NOMO-1 (cell line): ENCODE measurements around the gene PRICKLE4.

Experiments used
- DNase-seq, 2 experiments: peaks; one replicate each; lab custom pipeline; 2025; ENCODE audit not compliant: unreplicated experiment in 2 of 2; lab: John Stamatoyannopoulos, UW

Gene PRICKLE4, protein sequence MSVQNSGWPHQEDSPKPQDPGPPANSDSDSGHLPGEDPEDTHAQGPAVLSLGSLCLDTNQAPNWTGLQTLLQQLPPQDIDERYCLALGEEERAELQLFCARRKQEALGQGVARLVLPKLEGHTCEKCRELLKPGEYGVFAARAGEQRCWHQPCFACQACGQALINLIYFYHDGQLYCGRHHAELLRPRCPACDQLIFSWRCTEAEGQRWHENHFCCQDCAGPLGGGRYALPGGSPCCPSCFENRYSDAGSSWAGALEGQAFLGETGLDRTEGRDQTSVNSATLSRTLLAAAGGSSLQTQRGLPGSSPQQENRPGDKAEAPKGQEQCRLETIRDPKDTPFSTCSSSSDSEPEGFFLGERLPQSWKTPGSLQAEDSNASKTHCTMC

DNA sequence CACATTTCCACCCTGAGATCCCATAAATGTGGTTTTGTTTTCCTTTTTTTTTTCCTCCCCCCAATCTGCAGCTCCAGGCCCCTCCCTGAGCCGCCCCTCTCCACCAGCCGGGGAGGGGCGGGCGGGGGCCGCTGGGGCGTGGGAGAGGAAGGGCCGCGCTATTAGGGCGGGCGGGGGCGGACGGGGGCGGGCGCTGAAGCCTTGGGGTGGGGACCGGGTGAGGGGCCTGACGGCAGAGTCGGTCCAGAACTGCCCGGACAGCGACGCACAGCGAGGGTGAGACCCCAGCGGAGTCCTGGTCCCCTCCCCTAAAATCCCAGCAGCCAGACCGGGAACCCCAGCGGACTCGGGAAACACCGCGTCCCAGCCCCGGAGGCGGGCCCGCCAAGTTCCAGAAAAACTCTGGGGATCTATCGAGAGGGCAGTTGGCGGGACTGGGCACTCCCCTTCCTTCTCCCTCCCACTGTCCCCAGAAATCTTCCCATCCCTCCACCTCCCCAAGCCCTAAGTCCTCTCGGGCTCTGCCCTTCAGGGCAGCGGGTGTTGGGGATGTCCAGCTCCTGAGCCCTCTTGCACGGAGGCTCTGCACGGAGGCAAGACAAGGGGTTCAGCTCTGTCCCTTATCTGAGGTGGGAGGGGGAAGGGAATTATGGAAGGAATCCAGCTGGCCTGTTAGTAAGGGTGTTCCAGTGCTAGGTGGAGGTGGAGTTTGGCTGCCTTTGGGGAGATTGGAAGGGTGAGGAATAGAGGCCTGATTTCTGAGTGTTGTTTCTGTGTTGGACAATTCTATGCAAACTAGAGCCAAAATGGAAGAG, at the start of gene PRICKLE4:
Gene PRICKLE4 (plus strand): TSS at position 232 of the 815 bp plus-strand sequence. CDS start 2,692 bp downstream, outside the sequence.
- DNase-seq = no peak

DNA sequence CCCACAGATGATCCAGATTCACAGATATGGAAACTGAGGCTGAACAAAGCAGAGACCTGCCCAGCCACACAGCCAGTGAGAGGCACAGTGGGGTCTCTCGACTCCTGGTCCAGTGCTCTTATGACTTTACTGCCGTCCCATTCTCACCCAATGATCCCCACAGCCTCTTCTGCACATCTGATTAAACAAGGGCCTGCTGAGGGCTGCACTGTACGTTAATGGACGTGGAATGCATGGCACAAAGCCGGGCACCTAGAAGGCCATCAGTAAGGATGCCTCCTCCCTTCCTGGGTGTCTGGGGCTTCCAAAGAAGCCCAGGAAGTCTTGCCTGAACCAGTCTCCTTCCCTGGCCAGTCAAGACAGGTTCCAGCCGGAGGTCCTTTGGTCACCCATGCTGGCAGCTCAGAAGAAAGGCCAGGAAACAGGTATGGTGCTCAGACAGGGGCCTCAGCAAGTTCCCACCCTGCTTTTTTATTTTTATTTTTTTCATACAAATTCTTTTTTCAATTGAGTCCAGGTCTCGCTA, 49.0 kb upstream of the PRICKLE4 start:
- DNase-seq = no peak

DNA sequence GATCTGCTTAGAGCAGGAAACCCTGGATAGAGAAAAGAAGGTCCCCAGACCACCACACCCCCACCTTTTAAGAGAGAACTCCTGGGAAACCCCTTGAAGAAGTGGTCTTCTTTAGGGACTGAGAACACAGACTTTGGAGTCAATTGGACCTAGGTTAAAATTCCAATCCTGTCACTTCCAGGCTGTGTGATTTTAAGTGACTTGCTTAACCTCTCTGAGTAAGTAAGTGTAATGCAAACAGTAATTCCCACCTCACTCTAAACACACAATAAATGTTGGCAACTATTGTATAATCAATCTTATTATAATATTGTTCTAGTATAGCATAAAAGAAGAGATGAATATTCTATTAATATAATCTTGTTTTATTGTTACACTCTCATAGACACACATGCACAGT, 48.4 kb upstream of the PRICKLE4 start:
- DNase-seq = no peak

DNA sequence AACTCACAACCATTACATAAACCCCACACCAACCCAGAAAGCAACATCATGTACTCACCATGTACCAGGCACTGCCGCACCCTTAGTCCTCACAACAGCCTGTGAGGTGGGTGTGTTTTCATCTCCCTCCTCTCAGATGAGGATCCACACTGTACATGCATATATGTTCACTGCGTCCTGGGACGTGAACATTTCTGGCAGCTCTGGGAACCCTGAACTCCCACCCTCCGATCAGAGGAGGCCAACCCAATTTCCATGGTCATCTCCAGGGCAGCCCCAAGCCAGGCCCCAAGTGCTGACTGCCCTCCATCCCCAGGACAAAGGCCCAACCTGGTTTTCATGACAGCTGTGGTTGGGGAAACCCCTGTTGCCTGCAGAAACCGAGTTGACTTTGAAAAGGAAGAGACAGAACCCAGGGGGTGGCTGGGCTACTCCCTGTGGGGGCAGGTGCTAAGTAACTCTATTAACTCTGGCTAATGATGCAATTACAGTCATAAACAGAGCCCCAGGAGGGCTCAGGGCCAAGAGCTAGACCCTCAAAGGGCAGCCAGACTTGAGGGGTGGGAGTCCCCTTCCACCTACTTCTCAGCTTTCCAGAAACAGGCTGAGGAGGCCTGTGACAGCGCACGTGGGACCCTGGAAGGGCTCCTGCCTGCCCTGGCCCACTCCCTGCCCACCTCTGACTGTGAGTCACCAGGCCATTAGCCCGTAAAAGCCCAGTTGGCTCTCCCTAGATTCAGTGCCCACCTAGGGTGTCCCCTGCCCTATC, 47.8 kb upstream of the PRICKLE4 start:
- DNase-seq = no peak

DNA sequence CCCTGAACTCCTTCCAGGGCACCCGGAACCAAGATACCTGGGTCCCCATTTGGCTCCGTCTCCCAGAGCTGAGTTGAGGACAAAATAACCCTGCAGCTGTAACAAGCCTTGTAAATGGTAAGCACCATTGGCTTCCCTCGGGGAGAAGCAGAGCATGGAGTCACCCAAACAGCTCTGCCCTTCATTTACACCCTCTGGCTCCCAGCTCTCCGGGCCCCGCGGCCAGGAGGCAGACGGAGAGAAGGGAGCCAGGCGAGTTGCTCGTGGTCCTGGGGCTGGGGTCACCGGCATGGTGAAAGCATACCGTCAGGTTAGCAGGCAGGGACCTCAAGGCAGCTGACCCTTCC, 47.2 kb upstream of the PRICKLE4 start:
- DNase-seq = no peak

DNA sequence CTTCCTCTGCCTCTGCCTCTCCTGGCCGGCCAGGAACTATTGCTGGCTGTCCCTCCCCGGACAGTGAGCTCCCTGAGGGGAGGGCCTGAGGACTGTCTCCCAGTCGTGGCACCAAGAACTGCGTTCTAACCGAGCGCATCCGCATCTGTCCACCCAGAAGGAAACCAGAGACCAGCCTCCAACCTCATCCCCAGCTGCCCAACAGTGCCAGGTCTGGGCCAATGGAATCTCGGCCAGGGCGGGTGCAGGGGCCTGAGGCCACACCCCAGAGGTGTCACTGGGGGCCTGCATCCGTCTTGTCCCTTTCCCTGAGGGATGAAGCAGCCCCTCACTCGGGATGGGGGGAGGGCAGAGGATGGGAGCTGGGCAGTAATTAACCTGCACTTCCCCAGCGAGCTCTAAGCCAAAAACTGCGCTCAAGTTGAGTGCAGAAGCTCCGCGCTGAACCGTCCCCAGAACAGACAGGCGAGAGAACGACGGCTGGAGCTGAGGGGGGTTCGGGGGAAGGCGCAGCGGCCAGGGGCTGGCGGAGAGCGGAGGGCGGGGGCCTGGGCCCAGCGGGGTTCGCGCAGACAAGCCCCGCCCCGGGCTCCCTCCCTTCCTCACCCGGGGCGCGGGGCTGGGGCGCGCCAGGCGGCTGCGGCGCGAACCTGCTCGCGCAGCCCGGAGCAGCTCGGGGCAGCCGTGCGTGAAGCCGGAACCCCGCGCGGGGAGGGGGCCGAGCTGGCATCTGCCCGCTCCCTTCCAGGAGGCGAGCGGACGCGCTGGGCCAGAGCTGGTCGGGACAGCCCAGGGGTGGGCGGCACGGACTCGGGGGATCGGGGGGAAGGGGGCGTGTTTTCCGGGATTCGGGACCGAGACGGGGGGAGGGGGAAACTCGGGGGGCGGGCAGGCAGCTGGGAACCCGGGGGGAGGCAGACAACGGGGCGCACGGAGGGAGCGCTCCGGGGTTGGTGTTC, 46.6 kb upstream of the PRICKLE4 start:
- peak; percentile 51 to 61 for DNase-seq

DNA sequence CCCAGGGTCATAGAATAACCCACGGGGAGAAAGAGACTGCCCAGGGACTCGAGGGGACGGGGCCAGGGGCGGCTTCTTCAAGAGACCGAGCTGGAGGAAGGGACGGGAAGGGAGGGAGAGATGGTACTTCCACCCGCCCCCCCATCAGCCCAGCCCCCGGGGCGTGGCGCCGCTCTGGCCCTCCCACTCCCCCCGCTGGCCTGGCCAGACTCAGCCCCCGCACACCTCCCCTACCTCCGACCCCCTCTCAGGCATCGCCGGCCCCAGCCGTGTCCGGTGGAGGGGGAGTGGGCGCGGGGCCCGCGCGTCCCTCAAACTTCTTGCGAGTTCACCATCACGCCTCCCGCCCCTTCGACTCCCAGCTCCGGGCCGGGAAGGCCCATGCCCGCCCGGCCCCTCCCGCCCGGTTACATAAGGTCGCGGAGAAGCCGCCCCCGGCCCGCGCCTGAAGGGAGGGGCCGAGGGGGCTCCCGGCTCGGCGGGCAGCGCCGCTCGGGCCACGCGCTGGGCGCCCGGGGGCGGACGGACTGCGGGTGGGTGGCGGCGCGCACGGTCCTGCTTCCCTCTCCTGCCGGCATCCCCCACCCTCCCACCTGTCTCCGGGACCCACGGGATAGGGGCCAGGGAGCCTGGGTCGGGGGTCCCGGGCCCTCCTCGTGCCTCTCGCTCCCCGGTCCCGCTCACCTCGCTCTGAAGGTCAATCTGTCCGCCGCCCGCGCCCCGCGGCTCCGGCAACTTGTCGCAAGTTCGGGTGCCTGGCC, 45.7 kb upstream of the PRICKLE4 start:
- DNase-seq = peak; percentile 42 to 48

DNA sequence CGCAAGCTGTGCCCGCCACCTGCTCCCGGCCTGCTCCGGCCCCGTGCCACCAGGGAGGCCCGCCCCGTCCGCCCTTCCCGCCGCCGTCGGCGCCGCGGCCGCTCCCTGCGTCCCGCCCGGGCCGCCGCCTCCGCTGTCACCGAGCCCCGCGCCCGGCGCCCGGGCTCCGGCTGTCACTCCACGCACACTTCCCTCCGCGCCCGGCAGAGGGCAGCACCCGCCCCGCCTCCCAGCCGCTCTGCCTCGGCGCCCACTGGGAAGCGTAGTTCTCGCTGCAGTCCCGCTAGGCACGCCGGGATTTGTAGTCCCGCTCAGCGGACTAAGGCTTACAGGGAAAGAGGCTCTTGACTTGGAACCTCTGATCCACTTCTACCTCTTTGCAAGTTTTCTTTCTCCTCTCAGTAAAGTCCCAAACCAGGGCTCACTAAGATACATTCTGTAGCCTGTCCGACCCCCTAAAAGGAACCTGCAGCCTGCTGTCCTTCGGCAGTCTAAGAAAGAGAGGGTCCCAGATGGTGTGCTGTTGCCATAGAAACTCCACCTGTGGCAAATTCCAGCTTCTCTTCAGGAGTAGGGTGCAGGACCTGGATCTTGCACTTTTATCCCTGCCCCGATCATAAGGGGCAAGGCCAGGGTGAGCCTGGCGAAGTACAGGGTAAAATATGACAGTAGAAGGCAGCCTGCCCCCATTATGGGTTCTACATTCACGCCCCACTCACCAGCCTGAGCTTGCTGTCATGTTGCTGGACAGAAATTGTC, 45.0 kb upstream of the PRICKLE4 start, which contains the start of gene TFEB:
Gene TFEB (minus strand): TSS at position 182 of the 759 bp plus-strand sequence. CDS start 44,395 bp downstream, outside the sequence.
- peak; percentile 86 to 89 for DNase-seq

DNA sequence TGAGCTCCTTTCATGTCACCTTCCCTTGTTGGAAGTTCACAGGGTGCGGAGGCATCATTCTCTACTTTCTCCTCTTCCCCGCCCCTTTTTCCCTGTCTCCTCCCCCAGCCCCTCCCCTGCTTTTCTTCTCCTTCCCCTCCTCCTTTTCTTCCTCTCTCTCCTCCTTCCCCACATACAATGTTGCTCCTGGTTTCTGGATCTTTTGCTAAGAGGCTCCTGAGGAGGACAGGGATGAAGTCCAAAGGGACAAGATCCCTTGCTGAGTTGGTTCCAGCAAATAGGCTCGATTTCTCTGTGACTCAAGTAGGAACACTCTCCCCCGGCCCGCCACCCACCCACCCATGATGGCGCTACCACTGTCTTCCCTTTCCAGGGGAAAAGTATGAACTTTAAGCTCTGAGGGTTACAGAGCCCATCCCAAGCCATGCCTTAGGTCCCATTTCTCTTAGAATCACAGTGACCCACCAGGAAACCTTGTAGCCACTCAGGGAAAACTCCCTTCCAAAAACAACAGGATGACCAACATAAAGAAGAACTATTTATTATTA, 44.3 kb upstream of the PRICKLE4 start:
- DNase-seq = no peak

DNA sequence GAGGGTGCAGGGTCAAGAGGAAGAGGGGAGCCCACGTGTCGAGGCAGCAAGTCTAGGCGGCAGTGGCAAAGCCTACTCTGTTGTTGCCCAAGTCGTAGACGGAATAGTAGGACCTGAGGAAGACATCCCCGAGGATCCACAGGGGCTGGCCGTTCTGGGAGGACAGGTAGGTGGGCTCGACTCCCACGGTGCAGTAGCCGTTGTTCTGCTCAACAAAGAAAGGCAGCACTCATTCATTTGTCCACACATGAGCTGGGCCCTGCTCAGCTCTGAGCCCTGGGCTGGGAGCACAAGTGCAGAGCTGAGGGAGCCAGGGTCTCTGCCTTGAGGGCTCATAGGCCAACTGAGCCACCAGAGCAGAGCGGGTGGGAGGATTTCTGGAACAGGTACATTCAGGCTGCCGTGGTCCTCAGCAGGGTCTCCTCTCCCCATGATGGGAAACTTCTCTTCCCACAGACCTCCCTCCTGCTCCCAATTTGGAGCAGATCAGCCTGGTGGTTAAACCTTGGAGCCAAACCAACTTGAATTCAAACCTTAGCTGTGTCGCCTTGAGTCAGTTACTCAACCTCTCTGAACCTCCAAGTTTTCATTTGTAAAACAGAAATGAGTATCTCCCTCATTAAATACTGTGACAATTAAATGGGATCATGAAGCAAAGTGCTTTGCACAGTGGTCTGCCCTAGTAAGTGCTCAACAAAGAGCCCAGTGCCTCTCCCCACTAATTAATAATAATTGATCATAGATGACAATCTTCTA, 43.6 kb upstream of the PRICKLE4 start:
- no peak for DNase-seq

DNA sequence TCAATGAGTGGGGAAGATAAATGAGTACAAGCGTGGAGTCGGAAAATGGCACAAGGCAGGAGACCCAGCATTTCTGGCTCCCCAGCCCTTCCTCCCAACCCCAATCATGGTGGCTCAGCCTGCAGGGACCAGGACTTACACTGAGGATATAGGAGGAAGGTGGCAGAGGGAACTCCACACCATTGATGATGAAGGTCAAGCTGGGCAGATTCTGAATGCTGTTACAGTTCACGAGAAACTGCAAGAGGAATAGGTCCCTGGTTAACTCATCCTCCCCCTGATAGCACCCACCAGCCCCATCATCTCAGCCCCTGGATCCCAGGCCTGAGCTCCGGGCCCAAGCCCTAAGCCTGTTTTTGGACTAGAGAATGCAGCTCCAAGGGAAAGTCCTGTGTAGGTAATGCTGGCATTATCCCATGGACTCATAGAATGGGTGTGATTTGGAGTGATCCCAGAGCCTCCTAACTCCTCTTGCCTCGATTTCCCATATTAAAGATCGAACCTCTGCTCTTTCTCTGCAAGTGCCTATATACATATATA, 42.9 kb upstream of the PRICKLE4 start:
- DNase-seq = no peak

DNA sequence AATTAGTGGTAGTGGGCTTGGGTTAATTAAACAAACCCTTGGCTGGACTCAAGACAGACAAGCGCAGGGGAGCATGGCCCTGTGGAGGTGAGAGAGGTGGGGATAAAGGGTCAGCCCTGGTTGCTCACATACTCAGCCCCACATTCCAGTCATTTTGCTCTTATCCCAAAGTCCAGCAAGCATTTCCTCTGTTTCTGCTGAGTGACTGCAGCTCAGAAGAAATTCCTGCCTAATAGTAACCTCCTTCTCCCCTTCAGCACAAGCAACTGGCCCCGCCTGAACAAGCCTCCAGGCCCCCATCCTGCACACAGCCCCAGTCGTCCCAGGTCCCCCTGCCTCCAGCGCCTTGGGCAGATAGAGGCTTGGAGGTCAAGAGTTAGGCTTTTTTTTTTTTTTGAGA, 41.5 kb upstream of the PRICKLE4 start:
- DNase-seq = no peak

DNA sequence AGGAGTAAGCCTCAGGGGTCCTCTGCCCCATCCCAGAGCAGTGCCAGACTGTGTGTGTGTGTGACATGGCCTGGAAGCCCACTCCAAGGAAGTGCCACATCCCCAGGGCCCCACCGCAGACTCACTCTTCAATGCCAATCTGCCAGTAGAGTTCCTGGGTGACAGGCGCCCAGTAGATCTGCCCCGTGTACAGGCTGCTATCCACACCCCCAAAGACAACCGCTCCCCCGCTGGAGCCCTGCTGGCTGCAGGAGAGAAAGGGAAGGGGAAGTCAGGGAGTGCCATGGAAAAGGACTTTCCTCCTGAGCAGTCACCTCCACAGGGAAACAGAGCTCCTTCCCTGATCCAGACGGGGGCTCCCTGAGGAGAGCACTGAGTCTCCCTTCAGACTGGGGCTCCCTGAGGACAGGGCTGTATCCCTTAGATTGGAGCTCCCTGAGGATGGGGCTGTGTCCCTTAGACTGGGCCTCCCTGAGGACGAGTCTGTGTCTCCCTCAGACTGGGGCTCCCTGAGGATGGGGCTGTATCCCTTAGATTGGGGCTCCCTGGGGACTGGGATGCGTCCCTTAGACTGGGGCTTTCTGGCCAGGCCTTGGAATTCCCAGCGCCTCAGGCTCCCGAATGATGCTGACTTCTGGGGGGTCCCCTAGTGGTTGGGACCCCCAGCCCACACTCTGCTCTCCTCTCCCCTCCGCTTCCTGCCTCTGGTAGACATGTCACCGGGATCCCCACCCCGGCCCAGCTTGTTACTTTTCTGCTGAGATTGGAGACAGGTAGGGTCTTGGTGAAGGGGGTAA, 40.0 kb upstream of the PRICKLE4 start:
- no peak for DNase-seq

DNA sequence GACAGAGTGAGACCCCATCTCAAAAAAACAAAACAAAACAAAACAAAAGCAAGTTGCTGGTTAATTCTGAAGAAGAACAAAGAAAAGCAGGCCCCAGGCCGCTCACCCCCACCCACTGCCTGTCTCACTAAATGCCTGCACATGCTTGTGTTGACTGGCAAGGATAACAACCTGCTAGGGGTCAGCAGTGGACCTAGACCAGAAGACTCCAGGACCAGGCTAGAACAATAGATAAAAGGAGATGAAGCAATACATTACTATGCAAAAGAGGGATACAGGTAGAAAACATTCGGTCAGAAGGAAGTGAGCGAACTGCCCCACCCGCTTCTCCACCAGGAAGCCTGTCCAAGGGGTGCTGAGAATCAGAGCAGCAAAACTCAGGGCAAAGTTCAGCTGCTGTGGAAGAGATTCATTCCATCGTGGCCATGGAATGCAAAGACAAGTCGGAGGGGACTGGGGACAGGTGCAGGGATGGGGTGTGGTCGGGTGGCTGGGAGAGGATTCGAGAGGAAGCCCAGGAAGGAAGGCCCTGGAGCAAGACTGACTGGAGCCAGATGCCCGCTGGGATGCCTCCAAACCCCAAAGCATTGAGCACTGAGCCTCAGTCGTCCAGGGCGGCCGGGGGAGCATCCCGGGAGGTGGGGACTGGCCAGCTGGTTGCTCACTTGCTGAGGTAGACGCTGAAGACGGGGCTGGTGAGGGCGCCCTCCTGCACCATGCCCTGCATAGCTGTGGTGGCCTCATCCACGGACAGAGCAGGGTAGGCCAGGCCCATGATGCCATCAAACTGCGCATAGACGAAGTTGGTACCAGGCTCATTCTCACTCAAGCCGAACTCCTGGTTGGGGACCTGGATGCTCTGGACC, 38.7 kb upstream of the PRICKLE4 start:
- DNase-seq = no peak
